Panc1 (cell line): ENCODE results near the gene PRKAG3.

Experiments
- POLR2AphosphoS5 ChIP-seq: IDR thresholded peaks from 2 replicates; pipeline ENCODE4 v1.6.1; 2012; ENCODE audit warnings: mild to moderate bottlenecking, low read depth, low read length, moderate library complexity
- SIN3A ChIP-seq: IDR thresholded peaks from 2 replicates; pipeline ENCODE4 v1.6.1; 2012; ENCODE audit warnings: low read depth, mild to moderate bottlenecking, low read length, moderate library complexity, borderline replicate concordance; ENCODE audit not compliant: insufficient read depth
- TCF7L2 ChIP-seq: IDR thresholded peaks from 2 replicates; pipeline ENCODE4 v1.6.1; 2011; ENCODE audit warnings: mild to moderate bottlenecking, low read depth, low read length, inconsistent platforms
- TF ChIP-seq, protein P1 (sequence below), 2 experiments: IDR thresholded peaks; 2 replicates each; pipeline ENCODE4 v1.6.1; 2011 to 2012; ENCODE audit warnings: low read depth in 2 of 2, control low read depth in 1 of 2, low read length in 1 of 2, mild to moderate bottlenecking in 1 of 2, moderate library complexity in 1 of 2; ENCODE audit not compliant: insufficient read depth in 1 of 2
- TF ChIP-seq, protein P2 (sequence below): fragments of 450-650 bp; IDR thresholded peaks from 2 replicates; pipeline ENCODE4 v1.5.1; 2017; ENCODE audit warnings: mild to moderate bottlenecking

GRCh38 chr2:218773881-218774280 lies 57.7 kb downstream of the PRKAG3 start:
- TF ChIP-seq SIN3A: no peak
- no peak for TF ChIP-seq POLR2AphosphoS5
- TF ChIP-seq, protein P1, sequence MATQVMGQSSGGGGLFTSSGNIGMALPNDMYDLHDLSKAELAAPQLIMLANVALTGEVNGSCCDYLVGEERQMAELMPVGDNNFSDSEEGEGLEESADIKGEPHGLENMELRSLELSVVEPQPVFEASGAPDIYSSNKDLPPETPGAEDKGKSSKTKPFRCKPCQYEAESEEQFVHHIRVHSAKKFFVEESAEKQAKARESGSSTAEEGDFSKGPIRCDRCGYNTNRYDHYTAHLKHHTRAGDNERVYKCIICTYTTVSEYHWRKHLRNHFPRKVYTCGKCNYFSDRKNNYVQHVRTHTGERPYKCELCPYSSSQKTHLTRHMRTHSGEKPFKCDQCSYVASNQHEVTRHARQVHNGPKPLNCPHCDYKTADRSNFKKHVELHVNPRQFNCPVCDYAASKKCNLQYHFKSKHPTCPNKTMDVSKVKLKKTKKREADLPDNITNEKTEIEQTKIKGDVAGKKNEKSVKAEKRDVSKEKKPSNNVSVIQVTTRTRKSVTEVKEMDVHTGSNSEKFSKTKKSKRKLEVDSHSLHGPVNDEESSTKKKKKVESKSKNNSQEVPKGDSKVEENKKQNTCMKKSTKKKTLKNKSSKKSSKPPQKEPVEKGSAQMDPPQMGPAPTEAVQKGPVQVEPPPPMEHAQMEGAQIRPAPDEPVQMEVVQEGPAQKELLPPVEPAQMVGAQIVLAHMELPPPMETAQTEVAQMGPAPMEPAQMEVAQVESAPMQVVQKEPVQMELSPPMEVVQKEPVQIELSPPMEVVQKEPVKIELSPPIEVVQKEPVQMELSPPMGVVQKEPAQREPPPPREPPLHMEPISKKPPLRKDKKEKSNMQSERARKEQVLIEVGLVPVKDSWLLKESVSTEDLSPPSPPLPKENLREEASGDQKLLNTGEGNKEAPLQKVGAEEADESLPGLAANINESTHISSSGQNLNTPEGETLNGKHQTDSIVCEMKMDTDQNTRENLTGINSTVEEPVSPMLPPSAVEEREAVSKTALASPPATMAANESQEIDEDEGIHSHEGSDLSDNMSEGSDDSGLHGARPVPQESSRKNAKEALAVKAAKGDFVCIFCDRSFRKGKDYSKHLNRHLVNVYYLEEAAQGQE (IDR thresholded peaks at IDR 0.05; ENCODE audit: insufficient read depth in 1 of 2, low read depth in 2 of 2, low read length in 1 of 2): no peak
- TF ChIP-seq, protein P2, sequence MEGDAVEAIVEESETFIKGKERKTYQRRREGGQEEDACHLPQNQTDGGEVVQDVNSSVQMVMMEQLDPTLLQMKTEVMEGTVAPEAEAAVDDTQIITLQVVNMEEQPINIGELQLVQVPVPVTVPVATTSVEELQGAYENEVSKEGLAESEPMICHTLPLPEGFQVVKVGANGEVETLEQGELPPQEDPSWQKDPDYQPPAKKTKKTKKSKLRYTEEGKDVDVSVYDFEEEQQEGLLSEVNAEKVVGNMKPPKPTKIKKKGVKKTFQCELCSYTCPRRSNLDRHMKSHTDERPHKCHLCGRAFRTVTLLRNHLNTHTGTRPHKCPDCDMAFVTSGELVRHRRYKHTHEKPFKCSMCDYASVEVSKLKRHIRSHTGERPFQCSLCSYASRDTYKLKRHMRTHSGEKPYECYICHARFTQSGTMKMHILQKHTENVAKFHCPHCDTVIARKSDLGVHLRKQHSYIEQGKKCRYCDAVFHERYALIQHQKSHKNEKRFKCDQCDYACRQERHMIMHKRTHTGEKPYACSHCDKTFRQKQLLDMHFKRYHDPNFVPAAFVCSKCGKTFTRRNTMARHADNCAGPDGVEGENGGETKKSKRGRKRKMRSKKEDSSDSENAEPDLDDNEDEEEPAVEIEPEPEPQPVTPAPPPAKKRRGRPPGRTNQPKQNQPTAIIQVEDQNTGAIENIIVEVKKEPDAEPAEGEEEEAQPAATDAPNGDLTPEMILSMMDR: no peak
- TF ChIP-seq TCF7L2: no peak
